NCI-H2107 treated with DMSO at 0.1 percent for 48 hours (cell line): ENCODE results near the gene AP4M1.

Source experiments
- DNase-seq: peaks from one replicate; lab custom pipeline; 2025; ENCODE audit not compliant: unreplicated experiment; lab: John Stamatoyannopoulos, UW

AP4M1 gene

GRCh38 chr7:100157334-100158228 is 56.1 kb downstream of the AP4M1 start:
- no peak for DNase-seq
